NCI-H2081 treated with DMSO at 0.1 percent for 48 hours (cell line): ENCODE measurements around the gene SPAG17.
A peak's percentile ranks its signal among the peaks of the same experiment; 100 is the strongest.
"Not testable (repeated sequence)": the region's sequence is repeated elsewhere in the genome, so short reads cannot be mapped to it uniquely, and the experiment has no call there.

ENCODE experiments used
- DNase-seq: peaks from one replicate; lab custom pipeline; 2025; lab: John Stamatoyannopoulos, UW

The SPAG17 gene

GRCh38 chr1:117971777-117972176 lies 213.3 kb downstream of the SPAG17 start:
- no peak for DNase-seq

- no peak for DNase-seq
Observed at GRCh38 chr1:117970252-117970651, 214.8 kb downstream of the SPAG17 start.

- peak; percentile 9 for DNase-seq
Observed at GRCh38 chr1:117967881-117968280, 217.1 kb downstream of the SPAG17 start.

GRCh38 chr1:117967477-117967876 lies 217.6 kb downstream of the SPAG17 start:
- DNase-seq: no peak

GRCh38 chr1:117964290-117965038 lies 220.6 kb downstream of the SPAG17 start:
- DNase-seq: no peak

- DNase-seq: no peak
Observed at GRCh38 chr1:117959364-117959763, 225.7 kb downstream of the SPAG17 start.

GRCh38 chr1:117952386-117952785 lies 232.6 kb downstream of the SPAG17 start:
- DNase-seq: no peak

GRCh38 chr1:117942293-117942692 lies 242.7 kb downstream of the SPAG17 start:
- no peak for DNase-seq

- no peak for DNase-seq
Observed at GRCh38 chr1:117933769-117934168, 251.3 kb downstream of the SPAG17 start.

GRCh38 chr1:117932576-117932975 lies 252.5 kb downstream of the SPAG17 start:
- no peak for DNase-seq

GRCh38 chr1:117930484-117930883 lies 254.5 kb downstream of the SPAG17 start:
- DNase-seq: no peak

GRCh38 chr1:117930173-117930447 lies 254.9 kb downstream of the SPAG17 start:
- no peak for DNase-seq

- DNase-seq: peak; percentile 58
Observed at GRCh38 chr1:117929343-117930172, 255.5 kb downstream of the SPAG17 start, which contains the start of the genes GDAP2 and WDR3. GDAP2 (minus strand) TSS chr1:117929621; CDS start chr1:117920357, 9,264 bp downstream. WDR3 (plus strand) TSS chr1:117929739; CDS start chr1:117933320, 3,581 bp downstream.

- DNase-seq: no peak
Observed at GRCh38 chr1:117928881-117929342, 256.1 kb downstream of the SPAG17 start.

GRCh38 chr1:117925981-117926380 lies 259.0 kb downstream of the SPAG17 start:
- DNase-seq: no peak

- DNase-seq: not testable (repeated sequence)
Observed at GRCh38 chr1:117922717-117923116, 262.3 kb downstream of the SPAG17 start.

GRCh38 chr1:117921991-117922390 lies 263.0 kb downstream of the SPAG17 start:
- DNase-seq: no peak

GRCh38 chr1:117919376-117919775 lies 265.7 kb downstream of the SPAG17 start:
- DNase-seq: no peak

- no peak for DNase-seq
Observed at GRCh38 chr1:117911051-117911450, 274.0 kb downstream of the SPAG17 start.

- DNase-seq: no peak
Observed at GRCh38 chr1:117905019-117905418, 280.0 kb downstream of the SPAG17 start.

- DNase-seq: no peak
Observed at GRCh38 chr1:117904485-117904884, 280.5 kb downstream of the SPAG17 start.
